Tibial nerve (tissue), 4 donors: ENCODE measurements around the gene EIF2AK2.

Experiments
- CTCF ChIP-seq, 5 experiments: fragments of 200-600 bp in 3 of 5; fragments of 450-650 bp in 2 of 5; sonication (generic) in 3 of 5; IDR thresholded peaks; one replicate each; pipeline ENCODE4 v1.5.1; 2016 to 2019; ENCODE audit warnings: antibody characterized with exemption in 5 of 5, mild to moderate bottlenecking in 3 of 5, moderate library complexity in 2 of 5
- EP300 ChIP-seq, 2 donors: sonication (generic); formaldehyde crosslinking; IDR thresholded peaks; one replicate each; pipeline ENCODE4 v1.6.1; 2017; ENCODE audit warnings: antibody characterized with exemption in 2 of 2, mild to moderate bottlenecking in 1 of 2
- POLR2A ChIP-seq, 2 donors: fragments of 450-650 bp; IDR thresholded peaks; one replicate each; pipeline ENCODE4 v1.6.1; 2017; ENCODE audit warnings: antibody characterized with exemption in 2 of 2, mild to moderate bottlenecking in 2 of 2, moderate library complexity in 2 of 2

- TF ChIP-seq CTCF (IDR thresholded peaks at IDR 0.05), result no peak
- no peak for TF ChIP-seq POLR2A (IDR thresholded peaks at IDR 0.05)
- no peak for TF ChIP-seq EP300 (IDR thresholded peaks at IDR 0.05)
Observed at GRCh38 chr2:37084797-37085196, 72.0 kb downstream of the EIF2AK2 start.
